CD14-positive monocyte (primary cell): ENCODE results near the gene EXOSC2. TPM values are rescaled to one million over a fixed set of nuclear protein-coding genes. Genes with fewer than 3 reads are reported as not detected.

Source experiments
- DNase-seq, 3 donors: peaks; one replicate each; pipeline ENCODE4 v3.0.0-alpha.2; 2011 to 2022
- H2AFZ ChIP-seq: 2 replicates; pipeline ENCODE4 v1.6.0; 2012; ENCODE audit warnings: mild to moderate bottlenecking, low read depth, low read length, inconsistent platforms; ENCODE audit not compliant: insufficient read depth, poor library complexity, severe bottlenecking
- H3K27ac ChIP-seq, 2 donors: 1 replicate in 1 of 2; 2 replicates in 1 of 2; pipeline ENCODE4 v1.5.1; 2012 to 2013; ENCODE audit warnings: low read length in 2 of 2, control low read depth in 1 of 2, inconsistent platforms in 1 of 2, low read depth in 1 of 2, mild to moderate bottlenecking in 1 of 2
- H3K27me3 ChIP-seq, 2 donors: one replicate each; pipeline versions ENCODE4 v1.6.0 to v1.6.1; 2011 to 2013; ENCODE audit warnings: low read length in 2 of 2; ENCODE audit not compliant: control insufficient read depth in 2 of 2, insufficient read depth in 2 of 2
- H3K36me3 ChIP-seq, 2 donors: replicated peaks in 1 of 2; 1 replicate in 1 of 2; 2 replicates in 1 of 2; pipeline versions ENCODE4 v1.5.1 to v1.6.1; 2012 to 2013; ENCODE audit warnings: low read length in 2 of 2, control low read depth in 1 of 2, inconsistent platforms in 1 of 2, mild to moderate bottlenecking in 1 of 2; ENCODE audit not compliant: insufficient read depth in 2 of 2, control insufficient read depth in 1 of 2
- H3K4me1 ChIP-seq, 2 donors: 1 replicate in 1 of 2; 2 replicates in 1 of 2; pipeline versions ENCODE4 v1.5.1 to v1.6.1; 2012 to 2013; ENCODE audit warnings: low read length in 2 of 2, control low read depth in 1 of 2, inconsistent platforms in 1 of 2, mild to moderate bottlenecking in 1 of 2, moderate library complexity in 1 of 2; ENCODE audit not compliant: insufficient read depth in 2 of 2, control insufficient read depth in 1 of 2
- H3K4me2 ChIP-seq: replicated peaks from 2 replicates; pipeline ENCODE3; 2012; ENCODE audit warnings: low read length, moderate library complexity, mild to moderate bottlenecking; ENCODE audit not compliant: poor library complexity, severe bottlenecking; ENCODE audit errors: extremely low read depth
- H3K4me3 ChIP-seq, 3 experiments: fragments of 200-600 bp in 1 of 3; sonication (generic) in 1 of 3; replicated peaks in 1 of 3; 1 replicate in 2 of 3; 2 replicates in 1 of 3; pipeline ENCODE4 v1.5.1; 2011 to 2013; ENCODE audit warnings: low read length in 3 of 3, mild to moderate bottlenecking in 3 of 3, control low read depth in 2 of 3, low read depth in 2 of 3, inconsistent platforms in 1 of 3, moderate library complexity in 1 of 3
- H3K79me2 ChIP-seq: 2 replicates; pipeline ENCODE4 v1.6.0; 2012; ENCODE audit warnings: mild to moderate bottlenecking, control low read depth, inconsistent platforms, low read length, moderate library complexity; ENCODE audit not compliant: insufficient read depth
- H3K9ac ChIP-seq: 2 replicates; pipeline ENCODE4 v1.6.0; 2017; ENCODE audit warnings: low read length, mild to moderate bottlenecking; ENCODE audit not compliant: insufficient read depth, poor library complexity, severe bottlenecking
- H3K9me3 ChIP-seq, 2 donors: replicated peaks in 1 of 2; 1 replicate in 1 of 2; 2 replicates in 1 of 2; pipeline versions ENCODE4 v1.5.1 to v1.6.1; 2012 to 2013; ENCODE audit warnings: low read length in 2 of 2, control low read depth in 1 of 2; ENCODE audit not compliant: control insufficient read depth in 1 of 2, insufficient read depth in 1 of 2
- H4K20me1 ChIP-seq: 2 replicates; pipeline ENCODE4 v1.6.0; 2012; ENCODE audit warnings: mild to moderate bottlenecking, low read length, control low read depth, moderate library complexity; ENCODE audit not compliant: insufficient read depth
- H3K27ac Mint-ChIP-seq, 7 donors: one replicate each; pipeline ENCODE4 v1.8.0; 2020; ENCODE audit warnings: mild to moderate bottlenecking in 7 of 7, mixed read lengths in 7 of 7, moderate library complexity in 6 of 7, inconsistent platforms in 2 of 7
- H3K27me3 Mint-ChIP-seq, 3 donors: one replicate each; pipeline ENCODE4 v1.8.0; 2021 to 2022; ENCODE audit warnings: low read depth in 3 of 3, mild to moderate bottlenecking in 3 of 3, mixed read lengths in 3 of 3, moderate library complexity in 3 of 3, inconsistent platforms in 1 of 3
- H3K36me3 Mint-ChIP-seq, 2 donors: one replicate each; pipeline ENCODE4 v1.8.0; 2020; ENCODE audit warnings: mixed read lengths in 2 of 2, inconsistent platforms in 1 of 2, mild to moderate bottlenecking in 1 of 2
- H3K4me1 Mint-ChIP-seq: one replicate; pipeline ENCODE4 v1.8.0; 2020; ENCODE audit warnings: mild to moderate bottlenecking, mixed read lengths
- H3K4me3 Mint-ChIP-seq, 2 donors: one replicate each; pipeline ENCODE4 v1.8.0; 2020; ENCODE audit warnings: mild to moderate bottlenecking in 2 of 2, mixed read lengths in 2 of 2, moderate library complexity in 1 of 2
- H3K9me3 Mint-ChIP-seq, 7 donors: one replicate each; pipeline ENCODE4 v1.8.0; 2020 to 2022; ENCODE audit warnings: mixed read lengths in 7 of 7, mild to moderate bottlenecking in 6 of 7, moderate library complexity in 6 of 7, inconsistent platforms in 2 of 7
- WGBS: methylation state at CpG from one replicate; pipeline ENCODE4 v1.1.5; 2013; ENCODE audit warnings: missing lambda C conversion rate; ENCODE audit not compliant: insufficient coverage; 5-methylcytosine and 5-hydroxymethylcytosine counted together
- intact Hi-C, 2 donors: fragments of 100-400 bp; cut with micrococcal nuclease; formaldehyde crosslinking; loops; one replicate each; pipeline versions ENCODE4 v1.15.0 to v1.15.1; 2023
- polyA plus RNA-seq, 3 donors: library from polyadenylated mRNA; depleted of rRNA in 1 of 3; unstranded in 2 of 3; stranded (reverse) in 1 of 3; fragments of 300-500 nt in 2 of 3; fragments of >200 nt in 1 of 3; fragmentation: Illumina TruSeq in 2 of 3; gene quantifications; 1 replicate in 2 of 3; 2 replicates in 1 of 3; pipeline ENCODE4 v1.2.3, GENCODE V29; 2012 to 2021
- TF ChIP-seq, protein P1 (sequence below): fragments of 200-600 bp; IDR thresholded peaks from one replicate; pipeline ENCODE4 v1.8.0; 2022; ENCODE audit warnings: antibody characterized with exemption, mild to moderate bottlenecking

The EXOSC2 gene
- polyA plus RNA-seq, 3 donors: 10.2 to 15.8 (median 11.2) TPM

DNA sequence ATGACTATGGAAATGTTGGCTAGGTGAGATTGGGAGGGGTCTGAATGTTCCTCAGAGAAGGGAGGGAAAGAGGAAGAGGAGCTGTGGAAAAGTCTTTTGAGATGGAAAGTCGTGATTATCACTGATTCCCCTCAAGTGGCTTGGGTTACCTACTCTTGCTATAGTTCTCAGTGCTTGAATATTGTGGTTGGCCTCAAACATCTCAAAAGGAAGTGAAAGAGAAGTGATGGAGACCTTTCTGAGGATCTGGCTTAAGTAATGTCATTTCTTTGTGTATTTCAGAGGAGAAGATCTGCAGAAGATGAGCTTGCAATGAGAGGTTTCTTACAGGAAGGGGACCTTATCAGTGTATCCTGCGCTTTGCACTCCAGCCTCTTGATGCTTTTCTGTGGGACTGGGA is 5.5 kb downstream of the EXOSC2 start:
- Histone ChIP-seq H3K27me3 (no peaks in the 10 kb centered on the region), H2AFZ (no peak overlapping the region), H3K79me2 (peaks cover 29% of the 10 kb centered on the region), H3K36me3 (peaks cover 62 to 84% of the 10 kb centered on the region in 2 donors), H3K4me1 (peaks cover 8 to 11% of the 10 kb centered on the region in 2 donors), H3K9ac (no peak overlapping the region), H3K9me3 (no peaks in the 10 kb centered on the region), H3K4me3 (no peak overlapping the region), H3K4me2 (no peak overlapping the region), H4K20me1 (peaks cover 3% of the 10 kb centered on the region), H3K27ac (no peak overlapping the region)
- 67% methylated on average over 2 of the region's 2 CpGs for WGBS
- H3K4me1 Mint-ChIP-seq: peaks cover 19% of the 10 kb centered on the region
- no peaks in the 10 kb centered on the region for H3K9me3 Mint-ChIP-seq
- peaks cover 0 to 2% (median 0%) of the 10 kb centered on the region in 3 donors for H3K27me3 Mint-ChIP-seq
- peaks cover 62 to 74% of the 10 kb centered on the region in 2 donors for H3K36me3 Mint-ChIP-seq
- TF ChIP-seq, protein P1, sequence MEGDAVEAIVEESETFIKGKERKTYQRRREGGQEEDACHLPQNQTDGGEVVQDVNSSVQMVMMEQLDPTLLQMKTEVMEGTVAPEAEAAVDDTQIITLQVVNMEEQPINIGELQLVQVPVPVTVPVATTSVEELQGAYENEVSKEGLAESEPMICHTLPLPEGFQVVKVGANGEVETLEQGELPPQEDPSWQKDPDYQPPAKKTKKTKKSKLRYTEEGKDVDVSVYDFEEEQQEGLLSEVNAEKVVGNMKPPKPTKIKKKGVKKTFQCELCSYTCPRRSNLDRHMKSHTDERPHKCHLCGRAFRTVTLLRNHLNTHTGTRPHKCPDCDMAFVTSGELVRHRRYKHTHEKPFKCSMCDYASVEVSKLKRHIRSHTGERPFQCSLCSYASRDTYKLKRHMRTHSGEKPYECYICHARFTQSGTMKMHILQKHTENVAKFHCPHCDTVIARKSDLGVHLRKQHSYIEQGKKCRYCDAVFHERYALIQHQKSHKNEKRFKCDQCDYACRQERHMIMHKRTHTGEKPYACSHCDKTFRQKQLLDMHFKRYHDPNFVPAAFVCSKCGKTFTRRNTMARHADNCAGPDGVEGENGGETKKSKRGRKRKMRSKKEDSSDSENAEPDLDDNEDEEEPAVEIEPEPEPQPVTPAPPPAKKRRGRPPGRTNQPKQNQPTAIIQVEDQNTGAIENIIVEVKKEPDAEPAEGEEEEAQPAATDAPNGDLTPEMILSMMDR: no peak
- H3K27ac Mint-ChIP-seq: no peak overlapping the region
- intact Hi-C loops: no loop called here
- no peak for DNase-seq
- no peak overlapping the region for H3K4me3 Mint-ChIP-seq

DNA sequence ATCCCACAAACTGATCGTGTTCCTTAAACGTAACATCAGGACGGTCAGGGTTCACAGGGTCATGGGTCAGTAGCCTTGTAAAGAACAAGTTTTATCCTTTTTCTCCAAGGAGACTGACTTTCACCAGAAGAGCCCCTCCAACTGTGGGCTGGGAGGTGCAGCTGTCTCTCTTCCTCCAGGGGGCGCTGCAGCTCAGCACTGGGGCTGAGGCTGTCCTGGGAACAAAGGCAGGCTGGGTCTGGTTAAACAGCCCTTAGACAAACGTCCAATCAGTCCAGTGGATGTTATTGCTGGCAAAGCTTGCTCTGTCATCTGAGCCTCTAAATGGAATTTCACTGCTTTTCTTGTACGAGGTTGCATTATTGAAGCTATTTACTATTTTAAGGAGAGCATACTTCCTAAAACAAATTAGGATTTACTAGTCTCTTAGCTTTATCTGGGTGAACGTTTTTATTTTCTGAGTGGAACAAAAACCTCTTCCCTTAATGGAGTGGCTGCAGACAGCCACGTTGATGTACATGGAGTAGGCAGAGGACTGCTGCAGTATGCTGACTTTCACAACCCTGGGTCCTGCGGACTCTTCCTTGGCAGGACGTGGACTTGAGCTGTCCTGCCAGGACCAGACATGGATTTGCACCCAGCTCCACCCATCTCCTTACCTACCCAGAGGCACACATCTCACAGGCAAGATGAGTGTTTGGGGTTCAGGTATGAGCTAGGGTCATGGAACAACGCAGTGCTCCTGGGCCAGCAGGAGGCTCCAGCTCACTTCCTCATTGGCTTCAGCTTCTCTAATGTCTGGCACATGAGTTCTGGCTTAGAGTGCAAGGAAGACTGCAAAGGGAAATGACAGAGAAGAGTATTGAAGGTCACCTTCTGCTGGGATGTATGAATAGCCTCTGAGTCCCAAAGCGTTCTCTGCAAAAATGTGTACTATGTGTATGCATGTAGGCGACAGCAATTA is 7.8 kb downstream of the EXOSC2 start:
- Mint-ChIP-seq H3K4me1 (peaks cover 8% of the 10 kb centered on the region), H3K4me3 (no peak overlapping the region), H3K27me3 (peaks cover 0 to 2% (median 1%) of the 10 kb centered on the region in 3 donors), H3K36me3 (peaks cover 69 to 88% of the 10 kb centered on the region in 2 donors), H3K27ac (peak overlapping the region in 1 of 7 donors; percentile 41), H3K9me3 (no peaks in the 10 kb centered on the region)
- H3K27ac ChIP-seq: no peak overlapping the region
- peaks cover 63 to 87% of the 10 kb centered on the region in 2 donors for H3K36me3 ChIP-seq
- peaks cover 14% of the 10 kb centered on the region for H3K79me2 ChIP-seq
- peaks cover 3% of the 10 kb centered on the region for H4K20me1 ChIP-seq
- no peaks in the 10 kb centered on the region for H3K9me3 ChIP-seq
- no peak overlapping the region for H2AFZ ChIP-seq
- H3K4me1 ChIP-seq: no peaks in the 10 kb centered on the region
- TF ChIP-seq, protein P1: peak; percentile 95
- H3K27me3 ChIP-seq: no peaks in the 10 kb centered on the region
- DNase-seq: peak; percentile 36 to 53 (median 48)
- no peak overlapping the region for H3K4me3 ChIP-seq
- whole genome bisulfite sequencing: 61% methylated on average over 6 of the region's 13 CpGs
- no peak overlapping the region for H3K9ac ChIP-seq
- no peak overlapping the region for H3K4me2 ChIP-seq
- intact Hi-C loops: loop anchor here (5.0 to 10.0 kb wide), 4 partner anchors 161 to 346 kb away; no protein-coding TSS in a partner anchor
